Karpas-422 (cell line): ENCODE data around the gene LRBA. TPM values are rescaled to one million over a fixed set of nuclear protein-coding genes. Genes with fewer than 3 reads are reported as not detected.

Experiments used
- DNase-seq: peaks from one replicate; pipeline ENCODE4 v3.0.0-alpha.2; 2015
- H2AFZ ChIP-seq: fragments of 200-600 bp; sonication (generic); 2 replicates; pipeline ENCODE4 v1.6.1; 2014; ENCODE audit warnings: antibody characterized with exemption, low read length, mixed read lengths
- H3K27ac ChIP-seq: fragments of 200-600 bp; sonication (generic); 2 replicates; pipeline ENCODE4 v1.5.1; 2014; ENCODE audit warnings: mild to moderate bottlenecking, low read length, moderate library complexity
- H3K27me3 ChIP-seq: fragments of 200-600 bp; sonication (generic); 2 replicates; pipeline ENCODE4 v1.6.1; 2014; ENCODE audit warnings: low read length, mixed read lengths
- H3K36me3 ChIP-seq: fragments of 200-600 bp; sonication (generic); 2 replicates; pipeline ENCODE4 v1.6.1; 2014; ENCODE audit warnings: low read length, mixed read lengths; ENCODE audit not compliant: insufficient read depth
- H3K4me1 ChIP-seq: fragments of 200-600 bp; sonication (generic); 2 replicates; pipeline ENCODE4 v1.6.1; 2014; ENCODE audit warnings: mild to moderate bottlenecking, low read length, mixed read lengths
- H3K4me2 ChIP-seq: fragments of 200-600 bp; sonication (generic); 2 replicates; pipeline ENCODE4 v1.6.1; 2014; ENCODE audit warnings: low read length, low read depth, mild to moderate bottlenecking; ENCODE audit not compliant: poor library complexity, severe bottlenecking
- H3K4me3 ChIP-seq: fragments of 200-600 bp; sonication (generic); 2 replicates; pipeline ENCODE4 v1.5.1; 2014; ENCODE audit warnings: mild to moderate bottlenecking, antibody characterized with exemption, low read length, mixed read lengths
- H3K79me2 ChIP-seq: fragments of 200-600 bp; sonication (generic); 2 replicates; pipeline ENCODE4 v1.6.1; 2014; ENCODE audit warnings: mild to moderate bottlenecking, low read length, mixed read lengths
- H3K9ac ChIP-seq: fragments of 200-600 bp; sonication (generic); 2 replicates; pipeline ENCODE4 v1.6.0; 2014; ENCODE audit warnings: low read length
- H3K9me2 ChIP-seq: fragments of 200-600 bp; sonication (generic), shearing (Covaris generic); replicated peaks from 2 replicates; pipeline ENCODE4 v1.6.0; 2014; ENCODE audit warnings: mild to moderate bottlenecking, low read length, moderate library complexity; ENCODE audit not compliant: insufficient read depth
- H3K9me3 ChIP-seq: fragments of 300-700, 200-600 bp; sonication (generic); 2 replicates; pipeline ENCODE4 v1.6.1; 2014; ENCODE audit warnings: low read length, mixed read lengths
- H4K20me1 ChIP-seq: fragments of 200-600 bp; sonication (generic); 2 replicates; pipeline ENCODE4 v1.6.1; 2014; ENCODE audit warnings: mild to moderate bottlenecking, antibody characterized with exemption, low read length, low read depth; ENCODE audit not compliant: insufficient read depth
- total RNA-seq: library from RNA; depleted of rRNA; stranded (reverse); fragments of >200 nt; shearing (Covaris generic); gene quantifications from 2 replicates; pipeline ENCODE4 v1.2.3, GENCODE V29; 2014; ENCODE audit warnings: low replicate concordance

LRBA gene
- total RNA-seq, 1 experiment from 2014 or later, result 131 TPM

GRCh38 chr4:150265806-150266205 lies 749.3 kb downstream of the LRBA start:
- Histone ChIP-seq H3K27ac (no peak overlapping the region), H3K4me1 (peaks cover 11% of the 10 kb centered on the region), H3K4me3 (no peak overlapping the region), H3K4me2 (no peak overlapping the region), H3K36me3 (no peaks in the 10 kb centered on the region), H3K9me2 (no peaks in the 10 kb centered on the region), H3K9me3 (no peaks in the 10 kb centered on the region), H3K27me3 (no peaks in the 10 kb centered on the region), H3K9ac (no peak overlapping the region), H4K20me1 (no peaks in the 10 kb centered on the region), H3K79me2 (no peaks in the 10 kb centered on the region), H2AFZ (no peak overlapping the region)
- no peak for DNase-seq

GRCh38 chr4:150264595-150265161 lies 750.4 kb downstream of the LRBA start:
- Histone ChIP-seq H4K20me1 (no peaks in the 10 kb centered on the region), H3K4me1 (peaks cover 11% of the 10 kb centered on the region), H2AFZ (no peak overlapping the region), H3K27me3 (no peaks in the 10 kb centered on the region), H3K4me3 (no peak overlapping the region), H3K79me2 (no peaks in the 10 kb centered on the region), H3K9me3 (no peaks in the 10 kb centered on the region), H3K4me2 (no peak overlapping the region), H3K27ac (no peak overlapping the region), H3K36me3 (no peaks in the 10 kb centered on the region), H3K9ac (no peak overlapping the region), H3K9me2 (no peaks in the 10 kb centered on the region)
- DNase-seq, result no peak

GRCh38 chr4:150262611-150263010 lies 752.5 kb downstream of the LRBA start:
- Histone ChIP-seq H3K4me2 (no peak overlapping the region), H3K4me3 (no peak overlapping the region), H3K79me2 (no peaks in the 10 kb centered on the region), H3K9me2 (no peaks in the 10 kb centered on the region), H3K4me1 (peaks cover 11% of the 10 kb centered on the region), H3K36me3 (no peaks in the 10 kb centered on the region), H4K20me1 (no peaks in the 10 kb centered on the region), H3K9me3 (no peaks in the 10 kb centered on the region), H3K9ac (no peak overlapping the region), H2AFZ (no peak overlapping the region), H3K27ac (no peak overlapping the region), H3K27me3 (no peaks in the 10 kb centered on the region)
- DNase-seq, result no peak

GRCh38 chr4:150261571-150261970 lies 753.5 kb downstream of the LRBA start:
- no peak overlapping the region for H3K4me3 ChIP-seq
- no peaks in the 10 kb centered on the region for H3K36me3 ChIP-seq
- H3K4me1 ChIP-seq, result peaks cover 11% of the 10 kb centered on the region
- H3K9ac ChIP-seq, result no peak overlapping the region
- no peak for DNase-seq
- H3K79me2 ChIP-seq, result no peaks in the 10 kb centered on the region
- H3K27me3 ChIP-seq, result no peaks in the 10 kb centered on the region
- no peaks in the 10 kb centered on the region for H4K20me1 ChIP-seq
- no peaks in the 10 kb centered on the region for H3K9me3 ChIP-seq
- no peak overlapping the region for H2AFZ ChIP-seq
- H3K9me2 ChIP-seq, result no peaks in the 10 kb centered on the region
- no peak overlapping the region for H3K4me2 ChIP-seq
- no peak overlapping the region for H3K27ac ChIP-seq

GRCh38 chr4:150259861-150260567 lies 755.1 kb downstream of the LRBA start:
- H3K36me3 ChIP-seq, result no peaks in the 10 kb centered on the region
- DNase-seq, result no peak
- no peak overlapping the region for H3K9ac ChIP-seq
- H3K27ac ChIP-seq, result no peak overlapping the region
- H3K9me2 ChIP-seq, result no peaks in the 10 kb centered on the region
- no peak overlapping the region for H2AFZ ChIP-seq
- no peak overlapping the region for H3K4me2 ChIP-seq
- no peaks in the 10 kb centered on the region for H4K20me1 ChIP-seq
- no peaks in the 10 kb centered on the region for H3K79me2 ChIP-seq
- no peaks in the 10 kb centered on the region for H3K27me3 ChIP-seq
- no peaks in the 10 kb centered on the region for H3K9me3 ChIP-seq
- H3K4me1 ChIP-seq, result peaks cover 11% of the 10 kb centered on the region
- no peak overlapping the region for H3K4me3 ChIP-seq

GRCh38 chr4:150258569-150258968 lies 756.5 kb downstream of the LRBA start:
- Histone ChIP-seq H3K4me3 (no peak overlapping the region), H3K79me2 (no peaks in the 10 kb centered on the region), H4K20me1 (no peaks in the 10 kb centered on the region), H3K27ac (no peak overlapping the region), H3K4me1 (peaks cover 11% of the 10 kb centered on the region), H3K4me2 (no peak overlapping the region), H3K36me3 (no peaks in the 10 kb centered on the region), H3K9me2 (no peaks in the 10 kb centered on the region), H2AFZ (no peak overlapping the region), H3K27me3 (no peaks in the 10 kb centered on the region), H3K9me3 (no peaks in the 10 kb centered on the region), H3K9ac (no peak overlapping the region)
- DNase-seq, result no peak

GRCh38 chr4:150256841-150257730 lies 758.0 kb downstream of the LRBA start:
- no peak overlapping the region for H3K9ac ChIP-seq
- no peaks in the 10 kb centered on the region for H3K4me1 ChIP-seq
- no peak overlapping the region for H3K4me2 ChIP-seq
- no peaks in the 10 kb centered on the region for H3K79me2 ChIP-seq
- H3K36me3 ChIP-seq, result no peaks in the 10 kb centered on the region
- H3K4me3 ChIP-seq, result no peak overlapping the region
- no peak overlapping the region for H2AFZ ChIP-seq
- no peaks in the 10 kb centered on the region for H3K9me3 ChIP-seq
- H4K20me1 ChIP-seq, result no peaks in the 10 kb centered on the region
- no peak overlapping the region for H3K27ac ChIP-seq
- H3K9me2 ChIP-seq, result no peaks in the 10 kb centered on the region
- DNase-seq, result no peak
- H3K27me3 ChIP-seq, result no peaks in the 10 kb centered on the region

- Histone ChIP-seq H3K4me1 (no peaks in the 10 kb centered on the region), H3K79me2 (no peaks in the 10 kb centered on the region), H3K9me3 (no peaks in the 10 kb centered on the region), H3K4me2 (no peak overlapping the region), H2AFZ (no peak overlapping the region), H4K20me1 (no peaks in the 10 kb centered on the region), H3K9ac (no peak overlapping the region), H3K27ac (no peak overlapping the region), H3K9me2 (no peaks in the 10 kb centered on the region), H3K36me3 (no peaks in the 10 kb centered on the region), H3K27me3 (no peaks in the 10 kb centered on the region), H3K4me3 (no peak overlapping the region)
- no peak for DNase-seq
Measured at GRCh38 chr4:150256225-150256620, 758.9 kb downstream of the LRBA start.
